Thyroid gland (tissue), 4 donors: ENCODE measurements around the gene GGTLC2. TPM values are rescaled to one million over a fixed set of nuclear protein-coding genes. Genes with fewer than 3 reads are reported as not detected.

Experiments
- DNase-seq, 2 donors: peaks; one replicate each; pipeline ENCODE4 v3.0.0-alpha.2; 2019
- H3K27ac ChIP-seq, 3 donors: fragments of 200-600 bp; sonication (generic); 1 replicate in 2 of 3; 2 replicates in 1 of 3; pipeline ENCODE4 v1.5.1; 2016 to 2019; ENCODE audit warnings: mild to moderate bottlenecking in 1 of 3, moderate library complexity in 1 of 3
- H3K27me3 ChIP-seq: fragments of 200-600 bp; sonication (generic); one replicate; pipeline ENCODE4 v1.5.1; 2019
- H3K36me3 ChIP-seq, 2 donors: fragments of 200-600 bp; sonication (generic); one replicate each; pipeline ENCODE4 v1.5.1; 2016 to 2019
- H3K4me1 ChIP-seq, 2 donors: fragments of 200-600 bp; sonication (generic); one replicate each; pipeline ENCODE4 v1.5.1; 2017 to 2019
- H3K4me3 ChIP-seq, 3 donors: fragments of 200-600 bp; sonication (generic); replicated peaks in 1 of 3; 1 replicate in 2 of 3; 2 replicates in 1 of 3; pipeline ENCODE4 v1.5.1; 2016; ENCODE audit warnings: mild to moderate bottlenecking in 1 of 3
- H3K9me3 ChIP-seq: fragments of 200-600 bp; sonication (generic); one replicate; pipeline ENCODE4 v1.5.1; 2017
- POLR2A ChIP-seq, 2 donors: fragments of 450-650 bp; IDR thresholded peaks; one replicate each; pipeline ENCODE4 v1.6.1; 2017; ENCODE audit warnings: antibody characterized with exemption in 2 of 2, mild to moderate bottlenecking in 2 of 2, moderate library complexity in 1 of 2
- whole genome bisulfite sequencing, 2 donors: methylation state at CpG; one replicate each; pipeline ENCODE4 v1.1.5; 2017; 5-methylcytosine and 5-hydroxymethylcytosine counted together
- intact Hi-C: fragments of 100-400 bp; cut with DNase I; formaldehyde crosslinking; loops from one replicate; pipeline ENCODE4 v1.15.1; 2023
- total RNA-seq, 4 donors: library from RNA; depleted of rRNA; stranded (reverse); fragments of >200 nt; gene quantifications; one replicate each; pipeline ENCODE4 v1.2.3, GENCODE V29; 2016
- TF ChIP-seq, protein P1 (sequence below), 6 experiments: fragments of 200-600 bp in 3 of 6; fragments of 450-650 bp in 3 of 6; sonication (generic) in 3 of 6; IDR thresholded peaks; one replicate each; pipeline ENCODE4 v1.5.1; 2016 to 2019; ENCODE audit warnings: antibody characterized with exemption in 6 of 6, mild to moderate bottlenecking in 2 of 6, inconsistent platforms in 1 of 6, moderate library complexity in 1 of 6

The GGTLC2 gene
- total RNA-seq, 4 donors from 2014 or later, result 0.45 to 2.6 TPM; not detected in 2

DNA sequence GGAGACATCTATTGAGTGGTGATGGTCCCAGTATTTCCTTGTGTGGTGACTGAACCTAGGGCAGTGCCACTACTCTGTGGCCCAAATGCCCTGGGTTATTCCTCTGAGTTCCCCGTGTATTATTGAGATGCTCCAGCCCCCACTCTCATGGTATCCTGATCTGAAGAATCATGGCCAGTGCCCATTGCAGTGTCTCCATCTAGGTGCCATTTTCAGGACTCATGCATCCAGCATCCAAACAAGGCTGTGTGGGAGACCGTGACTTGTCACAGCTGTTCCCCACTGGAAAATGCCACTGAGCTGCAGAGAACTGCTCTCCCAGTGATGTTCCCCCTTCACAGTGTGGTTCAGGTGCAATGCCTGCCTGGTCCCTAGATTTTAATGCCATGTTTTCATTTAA, 24.7 kb downstream of the GGTLC2 start:
- Histone ChIP-seq H3K4me1 (peaks cover 8 to 9% of the 10 kb centered on the region in 2 donors), H3K9me3 (no peaks in the 10 kb centered on the region), H3K36me3 (no peaks in the 10 kb centered on the region), H3K27ac (no peak overlapping the region), H3K27me3 (no peaks in the 10 kb centered on the region), H3K4me3 (no peak overlapping the region)
- DNase-seq, result no peak
- intact Hi-C loops, result no loop called here
- 94 to 100% methylated on average over 2 of the region's 2 CpGs for WGBS, 2 donors
- TF ChIP-seq, protein P1, sequence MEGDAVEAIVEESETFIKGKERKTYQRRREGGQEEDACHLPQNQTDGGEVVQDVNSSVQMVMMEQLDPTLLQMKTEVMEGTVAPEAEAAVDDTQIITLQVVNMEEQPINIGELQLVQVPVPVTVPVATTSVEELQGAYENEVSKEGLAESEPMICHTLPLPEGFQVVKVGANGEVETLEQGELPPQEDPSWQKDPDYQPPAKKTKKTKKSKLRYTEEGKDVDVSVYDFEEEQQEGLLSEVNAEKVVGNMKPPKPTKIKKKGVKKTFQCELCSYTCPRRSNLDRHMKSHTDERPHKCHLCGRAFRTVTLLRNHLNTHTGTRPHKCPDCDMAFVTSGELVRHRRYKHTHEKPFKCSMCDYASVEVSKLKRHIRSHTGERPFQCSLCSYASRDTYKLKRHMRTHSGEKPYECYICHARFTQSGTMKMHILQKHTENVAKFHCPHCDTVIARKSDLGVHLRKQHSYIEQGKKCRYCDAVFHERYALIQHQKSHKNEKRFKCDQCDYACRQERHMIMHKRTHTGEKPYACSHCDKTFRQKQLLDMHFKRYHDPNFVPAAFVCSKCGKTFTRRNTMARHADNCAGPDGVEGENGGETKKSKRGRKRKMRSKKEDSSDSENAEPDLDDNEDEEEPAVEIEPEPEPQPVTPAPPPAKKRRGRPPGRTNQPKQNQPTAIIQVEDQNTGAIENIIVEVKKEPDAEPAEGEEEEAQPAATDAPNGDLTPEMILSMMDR (IDR thresholded peaks at IDR 0.05), result no peak
- no peak for TF ChIP-seq POLR2A (IDR thresholded peaks at IDR 0.05)

DNA sequence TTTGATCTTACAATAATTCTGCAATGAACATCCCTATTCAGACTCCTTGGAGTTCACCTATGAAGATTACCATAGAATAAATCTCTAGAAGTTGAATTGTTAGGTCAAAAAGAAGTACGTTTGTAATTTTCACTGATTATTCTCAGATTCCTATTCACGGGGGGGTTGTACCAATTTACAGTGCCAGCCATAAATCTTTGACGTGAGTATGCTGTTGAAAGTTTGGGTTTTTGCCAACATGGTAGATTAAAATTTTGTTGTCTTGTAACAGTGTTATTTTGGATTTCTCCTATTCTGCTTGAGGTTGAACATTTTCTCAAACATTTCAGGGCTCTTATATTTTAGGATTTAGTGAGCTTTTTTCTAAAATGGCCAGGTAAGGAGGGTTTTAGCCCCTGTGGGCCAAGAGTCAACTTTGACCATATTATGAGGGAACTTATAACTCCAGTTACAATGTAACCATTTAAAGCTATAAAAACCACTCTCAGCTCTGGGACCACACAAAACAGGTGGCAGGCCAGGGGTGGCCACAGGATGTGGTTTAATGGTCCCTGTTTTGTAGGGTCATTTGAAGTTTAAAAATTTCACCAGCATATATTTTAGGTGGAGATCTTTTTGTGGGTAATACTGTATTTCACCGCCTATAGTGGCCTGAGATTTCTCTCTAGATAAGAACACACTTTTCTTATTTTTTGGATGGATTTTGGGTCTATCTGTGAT, 25.8 kb downstream of the GGTLC2 start:
- Histone ChIP-seq H3K9me3 (no peaks in the 10 kb centered on the region), H3K27ac (no peak overlapping the region), H3K4me3 (no peak overlapping the region), H3K36me3 (no peaks in the 10 kb centered on the region), H3K27me3 (no peaks in the 10 kb centered on the region), H3K4me1 (peaks cover 10 to 12% of the 10 kb centered on the region in 2 donors)
- 83 to 85% methylated on average over 4 of the region's 4 CpGs for WGBS, 2 donors
- intact Hi-C loops, result no loop called here
- TF ChIP-seq POLR2A (IDR thresholded peaks at IDR 0.05), result no peak
- TF ChIP-seq, protein P1 (IDR thresholded peaks at IDR 0.05), result no peak
- DNase-seq, result no peak

DNA sequence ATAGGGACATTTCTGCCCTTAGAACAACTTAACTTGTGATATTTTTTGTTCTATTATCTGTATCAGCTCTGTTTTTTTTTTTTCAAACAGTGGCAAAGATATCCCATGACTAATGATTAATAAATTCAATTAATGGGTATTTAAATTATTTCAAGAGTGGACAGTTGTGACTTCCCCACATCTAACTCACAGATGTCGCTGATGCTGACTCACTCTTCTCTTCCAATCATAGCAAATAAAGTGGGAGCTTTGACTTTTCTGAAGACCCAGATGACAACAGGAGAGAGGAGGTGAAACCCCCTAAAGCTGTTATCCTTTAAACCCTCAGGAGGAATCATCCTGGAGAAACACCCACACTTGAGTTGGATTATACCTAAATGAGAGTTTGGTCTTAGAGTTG, 27.1 kb downstream of the GGTLC2 start:
- WGBS, 2 donors, result 91 to 98% methylated on average over 1 of the region's 1 CpG
- TF ChIP-seq, protein P1 (IDR thresholded peaks at IDR 0.05), result no peak
- TF ChIP-seq POLR2A (IDR thresholded peaks at IDR 0.05), result no peak
- intact Hi-C loops, result no loop called here

DNA sequence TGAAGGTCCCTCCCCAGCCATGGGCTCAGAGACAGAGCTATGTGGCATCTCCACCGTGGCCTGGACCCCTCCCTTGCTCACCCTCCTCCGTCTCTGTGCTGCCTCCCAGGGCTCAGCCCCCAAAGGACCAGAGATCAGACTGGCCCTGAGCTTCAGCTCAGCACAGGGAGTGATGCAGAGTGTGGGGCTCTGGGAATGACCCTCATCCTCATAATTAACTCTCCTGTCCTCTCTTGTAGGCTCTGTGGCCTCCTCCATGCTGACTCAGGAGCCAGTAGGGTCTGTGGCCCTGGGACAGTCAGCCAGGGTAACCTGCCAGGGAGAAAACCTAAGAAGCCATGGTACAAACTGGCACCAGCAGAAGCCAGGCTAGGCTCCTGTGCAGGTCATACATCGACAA, 28.7 kb downstream of the GGTLC2 start:
- Histone ChIP-seq H3K4me3 (no peak overlapping the region), H3K36me3 (no peaks in the 10 kb centered on the region), H3K27me3 (no peaks in the 10 kb centered on the region), H3K27ac (no peak overlapping the region), H3K4me1 (peaks cover 10 to 12% of the 10 kb centered on the region in 2 donors), H3K9me3 (no peaks in the 10 kb centered on the region)
- TF ChIP-seq, protein P1 (IDR thresholded peaks at IDR 0.05), result no peak
- TF ChIP-seq POLR2A (IDR thresholded peaks at IDR 0.05), result no peak
- intact Hi-C loops, result no loop called here
- 80 to 95% methylated on average over 2 to 3 of the region's 3 CpGs for WGBS, 2 donors
- DNase-seq, result no peak

More for the DNA sequence above, 27.1 kb downstream of the GGTLC2 start:
- Histone ChIP-seq H3K27me3 (no peaks in the 10 kb centered on the region), H3K27ac (no peak overlapping the region), H3K36me3 (no peaks in the 10 kb centered on the region), H3K4me3 (no peak overlapping the region), H3K9me3 (no peaks in the 10 kb centered on the region), H3K4me1 (peaks cover 10 to 12% of the 10 kb centered on the region in 2 donors)
- DNase-seq, result no peak

DNA sequence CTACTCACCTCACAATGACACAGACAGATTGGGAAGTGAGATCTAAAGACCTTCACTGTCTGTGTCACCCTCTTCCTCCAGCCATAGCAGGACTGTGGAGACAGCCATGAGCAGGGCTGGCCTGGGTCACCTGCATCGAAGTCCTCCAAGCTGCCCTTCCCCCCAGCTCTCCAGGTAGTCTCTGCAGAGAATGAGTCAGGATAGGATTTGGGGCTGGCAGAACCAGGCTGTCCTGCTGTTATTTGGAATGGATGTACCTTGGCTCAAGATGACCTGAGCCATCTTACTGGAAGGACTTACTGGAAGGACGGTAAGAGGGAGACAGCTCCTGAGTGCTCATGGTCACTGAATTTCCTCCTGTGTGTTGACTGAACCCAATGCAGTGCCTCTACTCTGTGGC, 29.2 kb downstream of the GGTLC2 start:
- H3K4me1 ChIP-seq, result peaks cover 10 to 12% of the 10 kb centered on the region in 2 donors
- 29 to 50% methylated on average over 1 to 2 of the region's 2 CpGs for WGBS, 2 donors
- DNase-seq, result peak; percentile 30 to 48
- no peaks in the 10 kb centered on the region for H3K36me3 ChIP-seq
- no peaks in the 10 kb centered on the region for H3K27me3 ChIP-seq
- H3K27ac ChIP-seq, result no peak overlapping the region
- H3K9me3 ChIP-seq, result no peaks in the 10 kb centered on the region
- TF ChIP-seq, protein P1 (IDR thresholded peaks at IDR 0.05), result no peak
- TF ChIP-seq POLR2A (IDR thresholded peaks at IDR 0.05), result no peak
- intact Hi-C loops, result no loop called here
- no peak overlapping the region for H3K4me3 ChIP-seq
